ENCODE data around the gene DHX40. TPM values are rescaled to one million over a fixed set of nuclear protein-coding genes. Genes with fewer than 3 reads are reported as not detected.

Gene DHX40
- polyA plus RNA-seq, 1 donor (not counting 4 experiments of a cell fraction or from before 2014, with no cell fraction given) = 30.7 TPM

- dilution Hi-C loops (cut with MboI; ENCODE audit: extremely low pct_ligation_motif_present, low sequenced_read_pairs) = no loop called here
- H3K4me1 ChIP-seq (ENCODE audit: control insufficient read depth, extremely low read depth, insufficient read depth, low read length) = no peaks in the 10 kb centered on the region
- no peaks in the 10 kb centered on the region for H3K9me1 ChIP-seq (ENCODE audit: control insufficient read depth, extremely low read depth, insufficient read depth, low read length)
- H3K36me3 ChIP-seq (ENCODE audit: control insufficient read depth in 2 of 2, extremely low read depth in 1 of 2, insufficient read depth in 2 of 2, low read length in 2 of 2) = peaks cover 23 to 37% of the 10 kb centered on the region in 2 experiments
- H3K4me2 ChIP-seq (ENCODE audit: control insufficient read depth, extremely low read depth, insufficient read depth, low read depth, low read length) = no peak overlapping the region
- no peak overlapping the region for H3K4me3 ChIP-seq (ENCODE audit: control insufficient read depth in 2 of 3, extremely low read depth in 1 of 3, insufficient read depth in 2 of 3, low read depth in 1 of 3, low read length in 3 of 3)
- no peak overlapping the region for H3K9ac ChIP-seq (ENCODE audit: control insufficient read depth, extremely low read depth, insufficient read depth, low read length)
- DNase-seq (ENCODE audit: low read depth, low spot score) (no peak), FAIRE-seq (no peak)
- H2AFZ ChIP-seq (ENCODE audit: control insufficient read depth, low read length) = no peak overlapping the region
- H3K27ac ChIP-seq (ENCODE audit: control insufficient read depth, insufficient read depth, low read length) = no peak overlapping the region
- no peaks in the 10 kb centered on the region for H3K9me3 ChIP-seq (ENCODE audit: control insufficient read depth, low read depth, low read length)
- H3K79me2 ChIP-seq (ENCODE audit: control insufficient read depth, insufficient read depth, low read length) = peaks cover 60% of the 10 kb centered on the region
- H4K20me1 ChIP-seq (ENCODE audit: control insufficient read depth, extremely low read depth, insufficient read depth, low read length) = peaks cover 9% of the 10 kb centered on the region
- no peak for TF ChIP-seq CTCF (optimal IDR thresholded peaks at IDR 0.05 in 1 of 3, IDR thresholded peaks at IDR 0.05 in 1 of 3, conservative IDR thresholded peaks at IDR 0.05 in 1 of 3; ENCODE audit: extremely low read depth in 1 of 3, insufficient read depth in 2 of 3, low read length in 3 of 3)
- no peak for TF ChIP-seq EZH2 (IDR thresholded peaks at IDR 0.05; ENCODE audit: low read length)
- H3K27me3 ChIP-seq (ENCODE audit: control insufficient read depth, extremely low read depth, insufficient read depth, low read length) = no peaks in the 10 kb centered on the region
Measured at GRCh38 chr17:59650642-59651041, 85.2 kb downstream of the DHX40 start.

- H2AFZ ChIP-seq (ENCODE audit: control insufficient read depth, low read length) = no peak overlapping the region
- no peaks in the 10 kb centered on the region for H3K4me1 ChIP-seq (ENCODE audit: control insufficient read depth, extremely low read depth, insufficient read depth, low read length)
- no peak overlapping the region for H3K27ac ChIP-seq (ENCODE audit: control insufficient read depth, insufficient read depth, low read length)
- no peak for FAIRE-seq
- no peaks in the 10 kb centered on the region for H3K9me3 ChIP-seq (ENCODE audit: control insufficient read depth, low read depth, low read length)
- H3K36me3 ChIP-seq (ENCODE audit: control insufficient read depth in 2 of 2, extremely low read depth in 1 of 2, insufficient read depth in 2 of 2, low read length in 2 of 2) = peaks cover 22 to 37% of the 10 kb centered on the region in 2 experiments
- no peak overlapping the region for H3K4me2 ChIP-seq (ENCODE audit: control insufficient read depth, extremely low read depth, insufficient read depth, low read depth, low read length)
- H4K20me1 ChIP-seq (ENCODE audit: control insufficient read depth, extremely low read depth, insufficient read depth, low read length) = peaks cover 9% of the 10 kb centered on the region
- TF ChIP-seq CTCF (optimal IDR thresholded peaks at IDR 0.05 in 1 of 3, IDR thresholded peaks at IDR 0.05 in 1 of 3, conservative IDR thresholded peaks at IDR 0.05 in 1 of 3; ENCODE audit: extremely low read depth in 1 of 3, insufficient read depth in 2 of 3, low read length in 3 of 3) (no peak), EZH2 (IDR thresholded peaks at IDR 0.05; ENCODE audit: low read length) (no peak)
- H3K79me2 ChIP-seq (ENCODE audit: control insufficient read depth, insufficient read depth, low read length) = peaks cover 55% of the 10 kb centered on the region
- H3K27me3 ChIP-seq (ENCODE audit: control insufficient read depth, extremely low read depth, insufficient read depth, low read length) = no peaks in the 10 kb centered on the region
- no peak overlapping the region for H3K4me3 ChIP-seq (ENCODE audit: control insufficient read depth in 2 of 3, extremely low read depth in 1 of 3, insufficient read depth in 2 of 3, low read depth in 1 of 3, low read length in 3 of 3)
- no peaks in the 10 kb centered on the region for H3K9me1 ChIP-seq (ENCODE audit: control insufficient read depth, extremely low read depth, insufficient read depth, low read length)
- DNase-seq (ENCODE audit: low read depth, low spot score) = no peak
- dilution Hi-C loops (cut with MboI; ENCODE audit: extremely low pct_ligation_motif_present, low sequenced_read_pairs) = no loop called here
- no peak overlapping the region for H3K9ac ChIP-seq (ENCODE audit: control insufficient read depth, extremely low read depth, insufficient read depth, low read length)
Measured at GRCh38 chr17:59651346-59651745, 85.9 kb downstream of the DHX40 start.
